Stimulated activated naive B cell treated with anti-CD40 and anti-IgM and Interleukin-4, amounts not matched to agents 10 μg/mL and 1 μg/mL and 100 μg/mL, for 72 hours (primary cell): ENCODE results near the gene AP1M2.
"Not testable (repeated sequence)": the region's sequence is repeated elsewhere in the genome, so short reads cannot be mapped to it uniquely, and the experiment has no call there.

ENCODE experiments used
- ATAC-seq, 2 donors: fragments of 150-1000 bp; cut with Tn5 transposase; replicated peaks; 2 replicates each; pipeline ENCODE4 v1.10.0; 2021; ENCODE audit warnings: moderate library complexity in 1 of 2
- DNase-seq: peaks from one replicate; pipeline ENCODE4 v3.0.0; 2021
- H3K27ac Mint-ChIP-seq: one replicate; pipeline ENCODE4 v1.8.0; 2022; ENCODE audit warnings: mild to moderate bottlenecking, mixed read lengths
- H3K27me3 Mint-ChIP-seq, 2 donors: one replicate each; pipeline ENCODE4 v1.8.0; 2022; ENCODE audit warnings: mixed read lengths in 2 of 2
- H3K36me3 Mint-ChIP-seq, 2 donors: one replicate each; pipeline ENCODE4 v1.8.0; 2022; ENCODE audit warnings: mixed read lengths in 2 of 2, mild to moderate bottlenecking in 1 of 2
- H3K4me1 Mint-ChIP-seq, 2 donors: one replicate each; pipeline ENCODE4 v1.8.0; 2022; ENCODE audit warnings: mixed read lengths in 2 of 2, mild to moderate bottlenecking in 1 of 2
- H3K4me3 Mint-ChIP-seq, 2 donors: one replicate each; pipeline ENCODE4 v1.8.0; 2022; ENCODE audit warnings: mild to moderate bottlenecking in 2 of 2, mixed read lengths in 2 of 2, moderate library complexity in 1 of 2
- H3K9me3 Mint-ChIP-seq, 2 donors: one replicate each; pipeline ENCODE4 v1.8.0; 2022; ENCODE audit warnings: mixed read lengths in 2 of 2, mild to moderate bottlenecking in 1 of 2

The AP1M2 gene

GRCh38 chr19:10526887-10527286, 60.2 kb downstream of the AP1M2 start:
- peaks cover 0 to 12% of the 10 kb centered on the region in 2 donors for H3K27me3 Mint-ChIP-seq
- not testable (repeated sequence) for H3K4me1 Mint-ChIP-seq, H3K27ac Mint-ChIP-seq, H3K4me3 Mint-ChIP-seq, ATAC-seq, H3K9me3 Mint-ChIP-seq, H3K36me3 Mint-ChIP-seq, DNase-seq

- ATAC-seq: no peak
- no peaks in the 10 kb centered on the region for H3K4me1 Mint-ChIP-seq
- no peak overlapping the region for H3K4me3 Mint-ChIP-seq
- DNase-seq: no peak
- no peaks in the 10 kb centered on the region for H3K36me3 Mint-ChIP-seq
- no peaks in the 10 kb centered on the region for H3K9me3 Mint-ChIP-seq
- H3K27me3 Mint-ChIP-seq: peaks cover 4 to 12% of the 10 kb centered on the region in 2 donors
- no peak overlapping the region for H3K27ac Mint-ChIP-seq
Measured at GRCh38 chr19:10525636-10526035, 61.5 kb downstream of the AP1M2 start.

GRCh38 chr19:10523135-10523636, 63.9 kb downstream of the AP1M2 start:
- Mint-ChIP-seq H3K9me3 (no peaks in the 10 kb centered on the region), H3K27ac (no peak overlapping the region), H3K27me3 (peaks cover 23 to 27% of the 10 kb centered on the region in 2 donors), H3K4me1 (peaks cover 11 to 14% of the 10 kb centered on the region in 2 donors), H3K36me3 (no peaks in the 10 kb centered on the region), H3K4me3 (no peak overlapping the region)
- no peak for ATAC-seq
- DNase-seq: no peak
